Inflammatory macrophage (primary cell): ENCODE measurements around the gene TMEM145.
"Not testable (repeated sequence)": the region's sequence is repeated elsewhere in the genome, so short reads cannot be mapped to it uniquely, and the experiment has no call there.

Experiments used
- DNase-seq, 2 donors: peaks; one replicate each; pipeline ENCODE4 v3.0.0-alpha.2; 2020 to 2022
- total RNA-seq, 18 experiments: gene quantifications; one replicate each; lab custom pipeline; 2026; ENCODE audit warnings: mixed read lengths in 6 of 18, inconsistent platforms in 2 of 18; lab: John Stamatoyannopoulos, UW

Gene TMEM145
- 0 to 0.16 (median 0) reads per million in 18 experiments for total RNA-seq

GRCh38 chr19:42313096-42313839, at the start of gene TMEM145:
TMEM145 (plus strand) TSS chr19:42313309; CDS start chr19:42313377, 68 bp downstream.
- DNase-seq, result peak in 1 of 2 donors; percentile 26

- not testable (repeated sequence) for DNase-seq
Observed at GRCh38 chr19:42266105-42266504, 47.0 kb upstream of the TMEM145 start.

GRCh38 chr19:42266928-42267603, 46.0 kb upstream of the TMEM145 start:
- not testable (repeated sequence) for DNase-seq

GRCh38 chr19:42267644-42268141, 45.4 kb upstream of the TMEM145 start:
- no peak for DNase-seq

GRCh38 chr19:42268142-42268703, 44.9 kb upstream of the TMEM145 start:
- peak; percentile 99 to 100 for DNase-seq

GRCh38 chr19:42268704-42269477, 44.2 kb upstream of the TMEM145 start, which contains the start of gene CIC:
CIC (plus strand) TSS chr19:42269252; CDS start chr19:42271784, 2,532 bp downstream.
- peak; percentile 100 for DNase-seq

- no peak for DNase-seq
Observed at GRCh38 chr19:42269478-42270345, 43.4 kb upstream of the TMEM145 start.

- DNase-seq, result peak; percentile 55 to 60
Observed at GRCh38 chr19:42270346-42271044, 42.6 kb upstream of the TMEM145 start.

GRCh38 chr19:42271045-42271419, 42.1 kb upstream of the TMEM145 start:
- no peak for DNase-seq

GRCh38 chr19:42271861-42272534, 41.1 kb upstream of the TMEM145 start:
- DNase-seq, result no peak

GRCh38 chr19:42272535-42272897, 40.6 kb upstream of the TMEM145 start:
- no peak for DNase-seq

GRCh38 chr19:42272989-42273406, 40.1 kb upstream of the TMEM145 start:
- DNase-seq, result no peak

- DNase-seq, result no peak
Observed at GRCh38 chr19:42273407-42274064, 39.6 kb upstream of the TMEM145 start.

- DNase-seq, result no peak
Observed at GRCh38 chr19:42274065-42274682, 38.9 kb upstream of the TMEM145 start.

- DNase-seq, result no peak
Observed at GRCh38 chr19:42275103-42275502, 38.0 kb upstream of the TMEM145 start.

GRCh38 chr19:42275517-42275916, 37.6 kb upstream of the TMEM145 start:
- DNase-seq, result no peak

GRCh38 chr19:42276284-42276683, 36.8 kb upstream of the TMEM145 start:
- DNase-seq, result peak; percentile 59 to 62

GRCh38 chr19:42276821-42277220, 36.3 kb upstream of the TMEM145 start:
- no peak for DNase-seq

- DNase-seq, result no peak
Observed at GRCh38 chr19:42277821-42278451, 35.2 kb upstream of the TMEM145 start.
